Astrocyte of the spinal cord (primary cell): ENCODE measurements around the gene TDRD7.
A peak's percentile ranks its signal among the peaks of the same experiment; 100 is the strongest.

Source experiments
- DNase-seq: peaks from one replicate; pipeline ENCODE4 v3.0.0; 2011; ENCODE audit warnings: low read depth, low spot score
- H3K4me3 ChIP-seq: 2 replicates; pipeline ENCODE4 v1.5.1; 2011; ENCODE audit warnings: low read depth, mild to moderate bottlenecking, low read length, moderate library complexity
- in situ Hi-C: cut with HindIII; loops from 2 replicates; pipeline ENCODE4 v1.10.0; 2017; ENCODE audit warnings: low sequenced_read_pairs
- TF ChIP-seq, protein P1 (sequence below): IDR thresholded peaks from 2 replicates; pipeline ENCODE4 v1.5.1; 2012; ENCODE audit warnings: low read depth, mild to moderate bottlenecking, low read length, inconsistent platforms

TDRD7 gene

DNA sequence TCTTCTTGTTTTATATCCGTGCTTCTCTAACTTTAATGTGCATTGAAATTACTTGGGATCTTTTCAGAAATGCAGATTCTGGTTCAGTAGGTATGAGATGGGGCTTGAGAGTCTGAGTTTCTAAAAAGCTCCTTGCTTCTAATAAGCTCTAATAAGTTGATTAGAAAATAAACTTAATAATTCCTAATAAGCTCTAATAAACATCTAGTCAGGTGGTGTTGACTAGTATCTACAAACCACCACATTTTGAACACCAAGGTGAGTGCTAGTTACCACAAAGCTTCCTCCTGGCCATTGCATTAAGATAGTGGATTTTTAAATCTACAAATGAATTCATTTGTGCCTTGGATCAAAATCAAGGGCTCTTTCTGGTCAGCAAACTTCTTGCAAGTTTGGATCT, 94.9 kb downstream of the TDRD7 start:
- TF ChIP-seq, protein P1, sequence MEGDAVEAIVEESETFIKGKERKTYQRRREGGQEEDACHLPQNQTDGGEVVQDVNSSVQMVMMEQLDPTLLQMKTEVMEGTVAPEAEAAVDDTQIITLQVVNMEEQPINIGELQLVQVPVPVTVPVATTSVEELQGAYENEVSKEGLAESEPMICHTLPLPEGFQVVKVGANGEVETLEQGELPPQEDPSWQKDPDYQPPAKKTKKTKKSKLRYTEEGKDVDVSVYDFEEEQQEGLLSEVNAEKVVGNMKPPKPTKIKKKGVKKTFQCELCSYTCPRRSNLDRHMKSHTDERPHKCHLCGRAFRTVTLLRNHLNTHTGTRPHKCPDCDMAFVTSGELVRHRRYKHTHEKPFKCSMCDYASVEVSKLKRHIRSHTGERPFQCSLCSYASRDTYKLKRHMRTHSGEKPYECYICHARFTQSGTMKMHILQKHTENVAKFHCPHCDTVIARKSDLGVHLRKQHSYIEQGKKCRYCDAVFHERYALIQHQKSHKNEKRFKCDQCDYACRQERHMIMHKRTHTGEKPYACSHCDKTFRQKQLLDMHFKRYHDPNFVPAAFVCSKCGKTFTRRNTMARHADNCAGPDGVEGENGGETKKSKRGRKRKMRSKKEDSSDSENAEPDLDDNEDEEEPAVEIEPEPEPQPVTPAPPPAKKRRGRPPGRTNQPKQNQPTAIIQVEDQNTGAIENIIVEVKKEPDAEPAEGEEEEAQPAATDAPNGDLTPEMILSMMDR, result no peak
- no peak overlapping the region for H3K4me3 ChIP-seq
- in situ Hi-C loops, result no loop called here
- no peak for DNase-seq

DNA sequence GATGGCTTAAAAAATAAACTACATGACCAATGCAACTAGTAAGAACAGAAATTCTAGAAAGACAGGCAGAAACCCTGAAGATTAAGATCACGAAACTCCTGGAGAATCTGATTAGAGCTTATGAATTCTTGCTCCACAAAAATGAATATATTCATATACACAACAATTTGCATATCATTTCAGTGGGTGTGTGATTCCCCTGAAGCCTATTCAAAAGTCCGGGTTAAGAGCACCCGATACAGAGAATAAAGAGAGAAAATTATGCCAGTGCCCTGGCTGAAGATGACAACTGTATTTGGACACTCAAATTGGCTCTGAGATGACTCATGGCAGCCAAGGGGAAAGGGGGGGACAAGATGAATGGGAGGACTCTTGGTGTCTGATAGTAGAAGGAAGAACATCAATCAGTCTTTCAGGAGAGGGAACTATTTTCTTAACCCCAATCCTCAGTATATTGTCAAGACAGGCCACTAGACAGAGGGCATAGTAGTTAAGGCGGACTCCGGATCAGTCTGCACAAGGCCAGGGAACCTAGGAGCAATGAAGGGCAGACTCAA, 95.6 kb downstream of the TDRD7 start:
- in situ Hi-C loops, result no loop called here
- TF ChIP-seq, protein P1, result no peak
- no peak overlapping the region for H3K4me3 ChIP-seq
- no peak for DNase-seq

DNA sequence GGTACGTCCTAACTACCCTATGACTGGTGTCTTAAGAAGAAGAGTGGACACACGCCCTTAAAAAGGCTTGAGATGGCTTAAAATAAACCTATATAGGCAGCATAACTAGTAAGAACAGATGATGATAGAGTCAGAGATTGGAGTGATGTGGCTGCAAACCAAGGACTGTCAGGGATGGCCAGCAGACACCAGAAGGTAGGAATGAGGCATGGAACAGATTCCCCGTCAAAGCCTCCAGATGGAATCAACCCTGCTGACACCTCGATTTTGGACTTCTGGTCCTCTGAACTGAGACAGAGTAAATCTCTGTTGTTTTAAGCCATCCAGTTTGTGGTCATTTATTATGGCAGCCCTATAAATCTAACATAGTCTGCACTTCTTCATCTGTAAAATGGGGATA, 97.0 kb downstream of the TDRD7 start:
- no peak for DNase-seq
- in situ Hi-C loops, result no loop called here
- no peak overlapping the region for H3K4me3 ChIP-seq
- TF ChIP-seq, protein P1, result no peak

DNA sequence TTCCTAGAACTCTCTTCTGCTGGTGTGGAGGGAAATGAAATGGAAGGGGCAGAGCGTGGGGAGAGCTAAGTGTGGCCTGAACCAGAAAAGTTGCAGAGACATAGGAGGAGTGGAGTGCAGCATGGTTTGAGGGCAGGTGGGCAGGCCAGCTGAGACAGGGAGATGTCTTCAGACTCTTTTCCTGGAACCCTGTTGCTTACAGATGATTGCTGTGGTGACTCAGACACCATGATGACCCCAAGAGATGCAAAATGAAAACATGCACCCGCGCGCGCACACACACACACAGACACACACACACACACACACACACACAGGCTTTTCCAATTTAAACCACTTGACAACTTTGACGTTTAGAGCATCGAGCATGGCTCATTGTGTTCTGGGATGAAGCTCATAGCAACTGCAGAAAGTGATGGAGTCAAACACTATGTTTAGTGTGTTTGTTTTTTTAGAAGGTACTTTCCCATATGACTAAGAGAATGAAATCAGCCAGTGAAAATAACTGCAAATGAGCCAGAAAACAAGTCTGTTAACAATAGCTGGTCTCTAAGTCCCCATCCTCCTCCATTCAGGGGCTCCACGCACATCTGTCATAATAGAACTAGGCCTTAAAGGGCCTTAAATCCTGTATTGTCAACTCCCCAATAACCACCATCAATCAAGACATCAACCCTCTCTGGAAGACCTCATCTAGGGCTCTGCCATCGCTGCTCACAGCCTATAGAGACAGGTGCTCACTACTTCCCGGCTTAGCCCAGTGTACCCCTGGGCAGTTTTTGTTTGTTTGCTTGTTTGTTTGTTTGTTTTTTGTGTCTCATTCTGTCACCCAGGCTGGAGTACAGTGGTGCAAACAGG, 99.1 kb downstream of the TDRD7 start:
- TF ChIP-seq, protein P1, result no peak
- in situ Hi-C loops, result no loop called here
- H3K4me3 ChIP-seq, result no peak overlapping the region
- peak; percentile 88 for DNase-seq

DNA sequence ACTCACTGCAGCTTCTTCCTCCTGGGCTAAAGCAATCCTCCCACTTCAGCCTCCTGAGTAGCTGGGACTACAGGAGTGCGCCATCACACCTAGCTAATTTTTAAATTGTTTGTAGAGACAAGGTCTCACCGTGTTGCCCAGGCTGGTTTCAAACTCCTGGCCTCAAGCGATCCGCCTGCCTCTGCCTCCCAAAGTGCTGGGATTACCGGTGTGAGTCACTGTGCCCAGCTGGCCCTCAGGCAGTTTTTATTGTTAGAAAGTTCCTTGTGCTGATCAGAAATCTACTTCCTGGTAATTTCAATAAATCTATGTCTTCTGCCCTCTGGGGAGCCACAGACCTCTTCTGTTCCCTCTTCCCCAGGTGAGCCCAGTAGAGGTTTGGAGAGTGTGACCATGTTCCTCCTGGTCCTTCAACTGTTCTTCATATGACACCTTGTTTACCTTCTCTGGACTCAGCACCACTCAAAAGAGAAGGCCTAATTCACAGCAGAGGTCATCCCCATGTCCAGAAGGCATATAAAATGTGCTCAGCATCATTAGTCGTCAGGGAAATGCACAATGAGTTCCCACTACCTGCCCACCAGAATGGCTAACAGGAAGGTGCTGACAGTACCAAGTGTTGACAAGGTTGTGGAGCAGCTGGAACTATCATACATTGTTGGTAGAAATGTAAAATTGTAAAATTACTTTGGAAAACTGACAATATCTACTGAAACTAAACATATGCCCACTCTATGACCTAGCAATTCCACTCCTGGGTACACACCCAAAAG, 99.9 kb downstream of the TDRD7 start:
- DNase-seq, result no peak
- TF ChIP-seq, protein P1, result no peak
- H3K4me3 ChIP-seq, result no peak overlapping the region
- in situ Hi-C loops, result no loop called here

DNA sequence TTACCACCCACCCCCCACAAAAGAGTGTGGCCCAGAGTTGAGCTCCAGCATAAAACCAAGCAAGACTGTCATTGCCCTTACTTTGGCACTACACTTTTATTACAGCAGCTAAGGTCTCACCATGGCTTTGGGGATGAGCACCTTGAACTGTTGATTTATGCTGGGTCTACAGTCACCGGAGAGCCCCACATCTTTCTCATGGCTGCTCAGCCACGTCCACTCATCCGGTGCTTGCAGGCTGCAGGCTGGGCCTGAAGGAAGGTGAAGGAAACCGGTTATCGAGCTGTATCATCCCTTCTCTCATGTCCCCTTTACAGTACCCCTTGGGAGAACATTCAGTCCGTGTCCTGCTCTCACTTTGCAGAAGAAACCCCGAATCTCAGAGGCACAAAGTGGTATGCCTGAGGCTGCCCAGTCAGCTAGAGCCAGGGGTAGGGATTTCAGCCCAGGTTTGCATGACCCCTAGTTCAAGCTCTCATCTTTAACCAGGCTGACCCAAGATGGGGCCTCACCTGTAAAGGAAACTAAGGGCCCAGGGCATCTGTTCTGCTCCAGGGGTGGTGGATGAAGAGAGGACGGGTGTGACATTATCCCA, 101.2 kb downstream of the TDRD7 start:
- TF ChIP-seq, protein P1, result no peak
- DNase-seq, result no peak
- H3K4me3 ChIP-seq, result no peak overlapping the region
- in situ Hi-C loops, result no loop called here
